ENCODE measurements around the gene C5orf52. TPM values are rescaled to one million over a fixed set of nuclear protein-coding genes. Genes with fewer than 3 reads are reported as not detected.
"Not testable (repeated sequence)": the region's sequence is repeated elsewhere in the genome, so short reads cannot be mapped to it uniquely, and the experiment has no call there.

C5orf52 gene
- total RNA-seq, 1 donor from 2014 or later: not detected

DNA sequence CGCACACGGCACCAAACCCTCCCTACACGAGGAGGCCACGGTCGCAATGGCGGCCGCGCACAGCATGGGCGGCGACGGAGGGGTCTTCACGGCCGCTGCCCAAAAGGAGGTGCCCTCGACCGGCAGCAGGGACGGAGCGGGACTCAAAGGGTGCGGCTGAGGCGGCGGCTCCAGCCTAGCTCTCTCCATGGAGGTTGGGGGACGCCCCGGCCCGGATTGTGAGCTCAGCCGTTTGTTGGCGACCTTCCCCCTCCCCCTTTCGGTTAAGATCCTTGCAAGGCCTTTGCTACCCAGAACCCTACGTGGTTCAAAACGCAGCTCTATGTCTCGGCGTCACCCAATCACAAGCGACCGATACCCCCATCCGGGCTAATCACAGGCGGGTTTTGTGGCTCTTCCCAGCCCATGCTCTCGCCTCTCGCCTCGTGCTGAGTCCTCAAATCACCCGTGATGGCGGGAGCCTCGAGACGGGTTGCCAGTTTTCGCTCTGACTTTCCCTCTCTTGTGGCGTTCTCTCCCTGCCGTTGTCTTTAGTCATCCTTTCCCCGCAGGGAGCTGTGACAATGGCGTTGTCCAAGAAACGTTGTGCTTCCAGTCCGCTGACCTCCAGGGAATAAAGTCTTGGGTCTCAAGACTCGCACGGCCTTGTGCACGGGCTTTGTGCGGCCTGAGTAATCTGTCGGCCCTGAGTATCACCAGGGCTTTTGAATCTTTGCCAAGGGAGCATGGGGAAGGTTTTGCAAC, 19.5 kb downstream of the C5orf52 start:
- Mint-ChIP-seq H3K4me1 (ENCODE audit: low read depth, unreplicated experiment) (peaks cover 2% of the 10 kb centered on the region), H3K36me3 (ENCODE audit: low read depth, unreplicated experiment) (no peaks in the 10 kb centered on the region)
- H3K4me2 ChIP-seq (ENCODE audit: low read length): no peak overlapping the region

GRCh38 chr5:157693816-157694215, 22.5 kb downstream of the C5orf52 start:
- H3K79me2 ChIP-seq (ENCODE audit: insufficient read depth, low read length); H3K36me3 Mint-ChIP-seq (ENCODE audit: low read depth, unreplicated experiment); H3K9ac ChIP-seq (ENCODE audit: low read length); H3K4me3 Mint-ChIP-seq (ENCODE audit: unreplicated experiment); FAIRE-seq; H3K4me1 ChIP-seq (ENCODE audit: insufficient read depth, low read length); H4K20me1 ChIP-seq (ENCODE audit: insufficient read depth, low read length); H3K4me3 ChIP-seq (ENCODE audit: insufficient read depth, low read depth, low read length); H3K27ac Mint-ChIP-seq (ENCODE audit: unreplicated experiment); DNase-seq (ENCODE audit: low read depth); H3K9me3 ChIP-seq (ENCODE audit: insufficient read depth, low read depth, low read length); H3K4me2 ChIP-seq (ENCODE audit: low read length); H2AFZ ChIP-seq (ENCODE audit: low read depth, low read length); H3K27ac ChIP-seq (ENCODE audit: low read depth, low read length); H3K27me3 Mint-ChIP-seq (ENCODE audit: low read depth, unreplicated experiment); H3K27me3 ChIP-seq (ENCODE audit: insufficient read depth, low read length); H3K4me1 Mint-ChIP-seq (ENCODE audit: low read depth, unreplicated experiment); H3K36me3 ChIP-seq (ENCODE audit: insufficient read depth, low read length): not testable (repeated sequence)
- peaks cover 12% of the 10 kb centered on the region for H3K9me3 Mint-ChIP-seq (ENCODE audit: unreplicated experiment)

More for the DNA sequence above, 19.5 kb downstream of the C5orf52 start:
- Histone ChIP-seq H3K9ac (ENCODE audit: low read length) (no peak overlapping the region), H3K4me1 (ENCODE audit: insufficient read depth, low read length) (no peaks in the 10 kb centered on the region), H4K20me1 (ENCODE audit: insufficient read depth, low read length) (no peaks in the 10 kb centered on the region), H3K4me3 (ENCODE audit: insufficient read depth, low read depth, low read length) (no peak overlapping the region), H3K9me3 (ENCODE audit: insufficient read depth, low read depth, low read length) (no peaks in the 10 kb centered on the region), H2AFZ (ENCODE audit: low read depth, low read length) (no peak overlapping the region), H3K27me3 (ENCODE audit: insufficient read depth, low read length) (no peaks in the 10 kb centered on the region), H3K36me3 (ENCODE audit: insufficient read depth, low read length) (no peaks in the 10 kb centered on the region), H3K27ac (ENCODE audit: low read depth, low read length) (no peak overlapping the region), H3K79me2 (ENCODE audit: insufficient read depth, low read length) (no peaks in the 10 kb centered on the region)
- H3K27ac Mint-ChIP-seq (ENCODE audit: unreplicated experiment): no peak overlapping the region
- no peak for TF ChIP-seq CTCF (IDR thresholded peaks at IDR 0.05; ENCODE audit: insufficient read depth, low read depth, low read length)
- no peak for TF ChIP-seq EZH2 (IDR thresholded peaks at IDR 0.05; ENCODE audit: insufficient read depth, low read length)
- no peak overlapping the region for H3K4me3 Mint-ChIP-seq (ENCODE audit: unreplicated experiment)
- H3K9me3 Mint-ChIP-seq (ENCODE audit: unreplicated experiment): peaks cover 7% of the 10 kb centered on the region
- no peaks in the 10 kb centered on the region for H3K27me3 Mint-ChIP-seq (ENCODE audit: low read depth, unreplicated experiment)
- FAIRE-seq: no peak
- DNase-seq (ENCODE audit: low read depth): no peak

DNA sequence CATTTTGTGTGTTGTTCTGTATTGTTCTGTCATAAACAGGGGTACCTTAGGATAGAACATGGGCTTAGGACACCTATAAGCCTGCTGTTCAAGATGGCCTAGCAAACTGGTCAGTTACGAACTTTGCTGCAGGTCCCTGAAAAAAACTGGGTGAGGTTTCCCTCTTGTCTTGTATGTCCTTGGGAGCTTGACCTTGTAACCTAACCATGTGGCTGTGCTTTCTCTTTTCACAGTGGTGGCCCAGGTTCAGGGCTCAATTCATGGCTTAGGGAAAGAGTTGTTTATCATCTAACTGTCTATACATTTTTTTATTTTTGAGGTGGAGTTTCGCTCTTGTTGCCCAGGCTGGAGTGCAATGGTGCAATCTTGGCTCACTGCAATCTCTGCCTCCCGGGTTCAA, 24.8 kb downstream of the C5orf52 start:
- H3K36me3 Mint-ChIP-seq (ENCODE audit: low read depth, unreplicated experiment); H3K9me3 ChIP-seq (ENCODE audit: insufficient read depth, low read depth, low read length); H3K4me1 Mint-ChIP-seq (ENCODE audit: low read depth, unreplicated experiment); H3K4me1 ChIP-seq (ENCODE audit: insufficient read depth, low read length); H2AFZ ChIP-seq (ENCODE audit: low read depth, low read length); DNase-seq (ENCODE audit: low read depth); H4K20me1 ChIP-seq (ENCODE audit: insufficient read depth, low read length); FAIRE-seq; H3K36me3 ChIP-seq (ENCODE audit: insufficient read depth, low read length); H3K4me2 ChIP-seq (ENCODE audit: low read length); H3K79me2 ChIP-seq (ENCODE audit: insufficient read depth, low read length); H3K4me3 Mint-ChIP-seq (ENCODE audit: unreplicated experiment); H3K27me3 ChIP-seq (ENCODE audit: insufficient read depth, low read length); H3K4me3 ChIP-seq (ENCODE audit: insufficient read depth, low read depth, low read length); H3K27ac ChIP-seq (ENCODE audit: low read depth, low read length); H3K9ac ChIP-seq (ENCODE audit: low read length); H3K27ac Mint-ChIP-seq (ENCODE audit: unreplicated experiment); H3K27me3 Mint-ChIP-seq (ENCODE audit: low read depth, unreplicated experiment): not testable (repeated sequence)
- H3K9me3 Mint-ChIP-seq (ENCODE audit: unreplicated experiment): peaks cover 20% of the 10 kb centered on the region

- H3K36me3 Mint-ChIP-seq (ENCODE audit: low read depth, unreplicated experiment); H3K27me3 Mint-ChIP-seq (ENCODE audit: low read depth, unreplicated experiment); H3K36me3 ChIP-seq (ENCODE audit: insufficient read depth, low read length); H3K9ac ChIP-seq (ENCODE audit: low read length); H2AFZ ChIP-seq (ENCODE audit: low read depth, low read length); H3K4me3 ChIP-seq (ENCODE audit: insufficient read depth, low read depth, low read length); H3K9me3 ChIP-seq (ENCODE audit: insufficient read depth, low read depth, low read length); H3K27ac Mint-ChIP-seq (ENCODE audit: unreplicated experiment); FAIRE-seq; H4K20me1 ChIP-seq (ENCODE audit: insufficient read depth, low read length); DNase-seq (ENCODE audit: low read depth); H3K27ac ChIP-seq (ENCODE audit: low read depth, low read length); H3K79me2 ChIP-seq (ENCODE audit: insufficient read depth, low read length); H3K4me3 Mint-ChIP-seq (ENCODE audit: unreplicated experiment); H3K4me2 ChIP-seq (ENCODE audit: low read length); H3K4me1 ChIP-seq (ENCODE audit: insufficient read depth, low read length); H3K4me1 Mint-ChIP-seq (ENCODE audit: low read depth, unreplicated experiment); H3K27me3 ChIP-seq (ENCODE audit: insufficient read depth, low read length): not testable (repeated sequence)
- H3K9me3 Mint-ChIP-seq (ENCODE audit: unreplicated experiment): peaks cover 20% of the 10 kb centered on the region
Measured at GRCh38 chr5:157698674-157699073, 27.3 kb downstream of the C5orf52 start.

Data from astrocyte (in vitro differentiated cells and primary cell).